ENCODE measurements around the gene SRPRA.

SRPRA gene

GRCh38 chr11:126225295-126225665 is 43.4 kb downstream of the SRPRA start:
- no peak for DNase-seq

GRCh38 chr11:126224647-126225294 is 43.9 kb downstream of the SRPRA start:
- no peak for DNase-seq

GRCh38 chr11:126219547-126219946 is 49.1 kb downstream of the SRPRA start:
- DNase-seq: no peak

DNA sequence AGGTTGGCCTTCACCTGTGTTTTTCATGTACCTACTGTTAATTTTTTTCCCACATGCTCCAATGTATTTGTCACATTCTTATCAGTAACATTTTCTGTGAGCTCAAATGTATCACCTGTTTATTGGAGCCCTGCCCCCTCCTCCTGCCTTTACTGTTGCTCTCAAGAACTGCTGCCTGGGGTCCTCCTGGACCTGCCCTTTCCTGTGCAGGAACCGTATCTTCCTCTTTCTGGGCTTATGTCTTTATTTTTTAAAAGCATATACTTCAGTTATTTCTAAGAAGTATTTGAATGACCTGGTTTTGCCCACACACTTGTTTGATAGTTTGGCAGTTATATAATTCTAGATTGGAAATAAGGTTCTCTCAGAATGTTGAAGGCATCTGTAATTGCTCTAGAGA is 51.2 kb downstream of the SRPRA start:
- no peak for DNase-seq

DNA sequence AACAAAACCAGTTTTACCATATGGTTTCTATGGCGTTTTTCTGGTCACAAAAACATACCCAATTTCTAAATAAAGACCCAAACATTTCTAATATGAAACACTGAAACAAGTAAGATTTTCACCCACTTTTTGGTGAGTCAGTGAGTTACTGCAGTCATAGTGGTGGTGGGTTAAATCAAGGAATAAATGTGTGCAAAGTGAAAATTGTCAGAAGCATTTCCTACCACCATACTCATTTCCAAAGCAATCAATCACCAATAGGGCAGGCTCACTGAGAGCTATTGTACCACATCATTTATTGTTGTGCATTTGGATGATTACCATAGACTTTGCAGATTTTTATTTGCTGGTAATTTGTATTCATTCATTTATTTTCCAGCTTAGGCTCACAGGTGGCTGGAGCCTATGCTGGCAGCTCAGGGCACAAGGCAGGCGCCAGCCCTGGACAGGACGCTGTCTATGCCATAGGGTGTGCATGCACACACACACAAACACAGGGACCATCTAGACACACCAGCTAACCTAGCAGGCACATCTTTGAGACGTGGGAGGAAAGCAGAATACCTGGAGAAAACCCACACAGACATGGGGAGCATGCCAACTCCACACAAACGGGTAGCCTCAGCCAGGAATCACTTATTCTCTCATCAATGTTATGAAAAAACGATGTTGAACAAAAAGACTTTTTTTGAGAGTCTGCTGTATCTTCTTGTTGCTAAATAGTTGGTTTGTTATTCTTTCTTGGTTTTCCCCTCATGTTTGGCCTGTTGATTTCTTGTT is 52.0 kb downstream of the SRPRA start:
- no peak for DNase-seq

DNA sequence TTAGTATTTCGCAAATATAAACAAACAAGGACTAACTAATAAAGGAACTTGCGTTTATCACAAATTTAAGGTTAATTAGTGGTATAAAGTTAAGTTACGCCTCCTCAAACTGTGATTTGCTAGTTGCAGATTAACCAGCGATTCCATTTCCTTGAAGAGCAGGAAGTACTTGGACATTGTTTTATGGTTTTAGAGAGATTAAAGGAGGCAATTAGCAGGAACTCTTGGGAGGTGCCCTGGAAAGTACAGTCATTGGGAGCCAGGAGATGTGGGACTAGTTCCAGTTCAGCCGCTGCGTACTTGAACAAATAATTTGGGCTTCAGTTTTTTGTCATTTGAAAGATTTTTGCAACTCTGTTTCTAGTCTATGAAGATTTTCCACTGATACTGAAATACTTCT is 53.9 kb downstream of the SRPRA start:
- no peak for DNase-seq

- no peak for DNase-seq
Measured at GRCh38 chr11:126214441-126214840, 54.3 kb downstream of the SRPRA start.

All from stimulated activated CD4-positive, alpha-beta T cell treated with anti-CD3 and anti-CD28 coated beads, Interleukin-2, amount 100 ng/mL, for 24 hours (primary cell).